ENCODE measurements around the gene GPC3. TPM values are rescaled to one million over a fixed set of nuclear protein-coding genes. Genes with fewer than 3 reads are reported as not detected.

Gene GPC3
- polyA plus RNA-seq, 3 donors: not detected

DNA sequence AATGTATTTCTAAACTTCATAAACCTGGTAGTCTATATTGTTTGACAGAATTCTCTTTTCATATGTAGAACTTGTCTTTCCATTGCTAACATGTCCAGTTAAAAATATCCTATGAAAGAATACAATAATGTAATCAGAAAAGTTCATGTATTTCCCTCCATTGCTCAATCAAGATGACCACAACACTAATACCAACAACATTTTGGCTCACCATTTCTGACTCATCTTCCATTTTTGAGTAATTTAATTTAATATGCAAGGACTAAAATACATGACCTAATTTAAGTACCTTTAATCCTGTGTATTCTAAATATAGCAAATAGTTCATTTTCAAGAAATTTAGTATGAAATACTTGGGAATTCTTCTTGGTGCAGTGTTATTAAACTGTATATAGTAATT, 330.6 kb downstream of the GPC3 start:
- TF ChIP-seq, protein P1, sequence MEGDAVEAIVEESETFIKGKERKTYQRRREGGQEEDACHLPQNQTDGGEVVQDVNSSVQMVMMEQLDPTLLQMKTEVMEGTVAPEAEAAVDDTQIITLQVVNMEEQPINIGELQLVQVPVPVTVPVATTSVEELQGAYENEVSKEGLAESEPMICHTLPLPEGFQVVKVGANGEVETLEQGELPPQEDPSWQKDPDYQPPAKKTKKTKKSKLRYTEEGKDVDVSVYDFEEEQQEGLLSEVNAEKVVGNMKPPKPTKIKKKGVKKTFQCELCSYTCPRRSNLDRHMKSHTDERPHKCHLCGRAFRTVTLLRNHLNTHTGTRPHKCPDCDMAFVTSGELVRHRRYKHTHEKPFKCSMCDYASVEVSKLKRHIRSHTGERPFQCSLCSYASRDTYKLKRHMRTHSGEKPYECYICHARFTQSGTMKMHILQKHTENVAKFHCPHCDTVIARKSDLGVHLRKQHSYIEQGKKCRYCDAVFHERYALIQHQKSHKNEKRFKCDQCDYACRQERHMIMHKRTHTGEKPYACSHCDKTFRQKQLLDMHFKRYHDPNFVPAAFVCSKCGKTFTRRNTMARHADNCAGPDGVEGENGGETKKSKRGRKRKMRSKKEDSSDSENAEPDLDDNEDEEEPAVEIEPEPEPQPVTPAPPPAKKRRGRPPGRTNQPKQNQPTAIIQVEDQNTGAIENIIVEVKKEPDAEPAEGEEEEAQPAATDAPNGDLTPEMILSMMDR (IDR thresholded peaks at IDR 0.05): no peak
- peaks cover 3% of the 10 kb centered on the region for H3K4me1 Mint-ChIP-seq
- peaks cover 0 to 6% (median 0%) of the 10 kb centered on the region in 3 donors for H3K27me3 Mint-ChIP-seq (ENCODE audit: low read depth in 3 of 3)
- H2AFZ ChIP-seq (ENCODE audit: insufficient read depth, low read depth, low read length, poor library complexity, severe bottlenecking): no peak overlapping the region
- no peak overlapping the region for H3K27ac Mint-ChIP-seq
- H3K27me3 ChIP-seq (ENCODE audit: control insufficient read depth in 2 of 2, insufficient read depth in 2 of 2, low read length in 2 of 2): no peaks in the 10 kb centered on the region
- no peak overlapping the region for H3K4me3 ChIP-seq (replicated peaks in 1 of 3; ENCODE audit: low read depth in 2 of 3, low read length in 3 of 3)
- H3K9ac ChIP-seq (ENCODE audit: insufficient read depth, low read length, poor library complexity, severe bottlenecking): no peak overlapping the region
- no peaks in the 10 kb centered on the region for H3K9me3 Mint-ChIP-seq
- no peak overlapping the region for H3K4me3 Mint-ChIP-seq
- no peak overlapping the region for H3K27ac ChIP-seq (ENCODE audit: low read depth in 1 of 2, low read length in 2 of 2)
- H3K4me1 ChIP-seq (ENCODE audit: control insufficient read depth in 1 of 2, insufficient read depth in 2 of 2, low read length in 2 of 2): no peaks in the 10 kb centered on the region
- intact Hi-C loops (cut with micrococcal nuclease): no loop called here
- DNase-seq: peak; percentile 21 to 71 (median 22)
- H3K36me3 Mint-ChIP-seq: no peaks in the 10 kb centered on the region
- no peaks in the 10 kb centered on the region for H3K79me2 ChIP-seq (ENCODE audit: insufficient read depth, low read length)
- no peaks in the 10 kb centered on the region for H4K20me1 ChIP-seq (ENCODE audit: insufficient read depth, low read length)
- H3K9me3 ChIP-seq (replicated peaks in 1 of 2; ENCODE audit: control insufficient read depth in 1 of 2, insufficient read depth in 1 of 2, low read length in 2 of 2): no peaks in the 10 kb centered on the region
- no peaks in the 10 kb centered on the region for H3K36me3 ChIP-seq (replicated peaks in 1 of 2; ENCODE audit: control insufficient read depth in 1 of 2, insufficient read depth in 2 of 2, low read length in 2 of 2)
- H3K4me2 ChIP-seq (replicated peaks; ENCODE audit: extremely low read depth, low read length, poor library complexity, severe bottlenecking): no peak overlapping the region

DNA sequence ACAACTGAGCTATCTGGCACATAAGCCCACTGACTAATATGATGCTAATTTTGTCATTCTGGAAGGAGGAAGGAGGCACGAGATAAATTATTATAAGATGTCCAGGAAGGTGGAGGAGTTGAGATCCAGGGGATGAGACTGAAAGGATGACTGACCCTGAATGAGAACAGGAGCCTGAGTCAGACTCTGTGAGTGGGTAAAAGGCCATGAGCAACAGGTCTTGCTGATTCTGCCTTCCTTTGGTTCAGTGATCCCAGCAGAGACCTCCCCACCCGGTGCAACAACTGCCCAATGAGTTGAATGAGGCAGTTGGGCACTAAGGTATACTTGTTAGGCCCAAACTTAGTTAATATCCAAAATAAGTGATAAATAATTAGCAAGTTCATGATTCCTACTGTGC, 332.0 kb downstream of the GPC3 start:
- WGBS (ENCODE audit: insufficient coverage): no CpG with 5 or more reads among the region's 2 CpGs
- TF ChIP-seq, protein P1 (IDR thresholded peaks at IDR 0.05): no peak
- Histone ChIP-seq H4K20me1 (ENCODE audit: insufficient read depth, low read length) (no peaks in the 10 kb centered on the region), H2AFZ (ENCODE audit: insufficient read depth, low read depth, low read length, poor library complexity, severe bottlenecking) (no peak overlapping the region), H3K27me3 (ENCODE audit: control insufficient read depth in 2 of 2, insufficient read depth in 2 of 2, low read length in 2 of 2) (no peaks in the 10 kb centered on the region), H3K4me3 (replicated peaks in 1 of 3; ENCODE audit: low read depth in 2 of 3, low read length in 3 of 3) (no peak overlapping the region), H3K79me2 (ENCODE audit: insufficient read depth, low read length) (no peaks in the 10 kb centered on the region), H3K9me3 (replicated peaks in 1 of 2; ENCODE audit: control insufficient read depth in 1 of 2, insufficient read depth in 1 of 2, low read length in 2 of 2) (no peaks in the 10 kb centered on the region), H3K27ac (ENCODE audit: low read depth in 1 of 2, low read length in 2 of 2) (no peak overlapping the region), H3K4me2 (replicated peaks; ENCODE audit: extremely low read depth, low read length, poor library complexity, severe bottlenecking) (no peak overlapping the region), H3K4me1 (ENCODE audit: control insufficient read depth in 1 of 2, insufficient read depth in 2 of 2, low read length in 2 of 2) (no peaks in the 10 kb centered on the region), H3K9ac (ENCODE audit: insufficient read depth, low read length, poor library complexity, severe bottlenecking) (no peak overlapping the region), H3K36me3 (replicated peaks in 1 of 2; ENCODE audit: control insufficient read depth in 1 of 2, insufficient read depth in 2 of 2, low read length in 2 of 2) (no peaks in the 10 kb centered on the region)
- Mint-ChIP-seq H3K4me3 (no peak overlapping the region), H3K36me3 (no peaks in the 10 kb centered on the region), H3K27ac (peak overlapping the region in 1 of 7 donors; percentile 60), H3K27me3 (ENCODE audit: low read depth in 3 of 3) (peaks cover 0 to 1% (median 0%) of the 10 kb centered on the region in 3 donors), H3K9me3 (no peaks in the 10 kb centered on the region), H3K4me1 (peaks cover 5% of the 10 kb centered on the region)
- peak in 1 of 3 donors; percentile 16 for DNase-seq
- intact Hi-C loops (cut with micrococcal nuclease): no loop called here
